T-helper 9 cell (primary cell): ENCODE measurements around the gene CCNA2.

Experiments used
- DNase-seq: peaks from one replicate; pipeline ENCODE4 v3.0.0-alpha.2; 2020

CCNA2 gene

DNA sequence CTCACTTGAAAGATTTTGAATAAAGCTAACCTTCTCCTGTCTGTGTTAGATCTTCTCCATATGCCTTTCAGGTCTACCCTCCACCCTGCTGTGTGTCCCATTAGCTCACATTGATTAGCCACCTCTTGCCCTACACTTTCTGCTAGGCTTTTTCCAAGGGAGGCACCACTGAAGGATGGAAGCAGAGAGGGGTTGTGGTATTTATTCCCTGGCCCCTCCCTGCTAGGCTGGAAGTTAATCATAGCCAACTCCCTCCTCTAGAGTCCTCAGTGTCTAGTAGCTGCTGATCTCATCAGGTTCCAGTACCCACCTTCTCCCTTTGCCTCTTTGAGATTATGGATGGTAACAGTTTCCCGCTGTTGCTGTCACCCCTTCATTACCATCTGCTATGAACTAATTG is 49.8 kb downstream of the CCNA2 start:
- DNase-seq: no peak

DNA sequence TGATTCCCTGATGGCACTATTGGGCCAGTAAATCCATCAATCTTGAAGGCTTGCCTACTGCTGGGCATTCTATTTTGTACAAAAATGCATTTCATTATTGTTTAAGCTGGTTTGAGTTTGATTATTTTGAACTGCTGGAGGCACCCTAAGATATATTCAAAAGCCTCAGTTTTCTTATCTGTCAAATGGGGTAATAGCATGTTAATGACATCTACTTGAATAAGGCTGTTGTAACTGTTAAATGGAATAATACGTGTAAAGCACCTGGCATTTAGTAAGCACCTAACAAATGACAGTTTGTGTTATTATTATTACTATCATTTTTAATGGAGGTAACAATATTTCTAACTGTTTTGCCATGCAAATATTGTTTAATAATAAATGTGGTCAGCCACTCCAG is 51.8 kb downstream of the CCNA2 start:
- no peak for DNase-seq

DNA sequence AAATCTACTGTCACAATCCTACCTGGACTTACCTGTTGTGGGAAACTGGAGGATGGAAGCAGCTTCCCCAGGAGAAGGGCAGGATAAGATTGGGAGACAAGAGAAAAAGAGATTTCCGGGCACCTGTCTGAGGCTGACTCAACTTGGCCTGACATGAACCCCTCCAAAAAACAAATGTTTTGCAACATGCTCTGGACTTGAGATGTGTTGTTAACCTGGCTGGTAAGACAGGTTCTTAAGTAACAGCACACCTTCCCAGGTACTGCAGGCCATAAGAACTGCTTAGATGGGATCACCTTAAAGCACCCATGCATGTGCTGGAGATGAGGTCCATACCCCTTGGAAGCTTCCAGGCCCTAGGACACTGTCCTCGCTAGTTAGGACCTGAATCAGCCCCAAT is 54.3 kb downstream of the CCNA2 start:
- no peak for DNase-seq

DNA sequence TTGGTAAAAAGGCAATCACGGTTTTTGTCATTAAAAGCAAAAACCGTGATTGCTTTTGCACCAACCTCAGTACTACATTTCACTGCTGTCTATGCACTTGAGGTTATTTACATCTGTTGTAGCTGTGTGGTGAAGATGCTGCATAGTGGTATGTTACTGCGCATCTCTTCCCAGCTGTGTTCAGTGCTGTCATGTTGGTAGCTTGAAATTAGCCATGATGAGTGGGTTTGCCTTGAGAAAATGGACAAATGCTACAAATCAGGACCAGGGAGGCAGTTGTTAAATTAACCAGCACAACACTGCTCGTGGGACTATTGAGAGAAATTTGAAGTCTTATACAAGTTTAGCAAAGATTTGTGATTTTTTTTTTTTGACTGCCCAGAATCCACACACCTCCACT is 56.5 kb downstream of the CCNA2 start:
- no peak for DNase-seq
